ACC112 (cell line): ENCODE measurements around the gene PTPN9.
"Not testable (repeated sequence)": the region's sequence is repeated elsewhere in the genome, so short reads cannot be mapped to it uniquely, and the experiment has no call there.

Source experiments
- H2AFZ ChIP-seq: fragments of 200-600 bp; sonication (generic); one replicate; pipeline ENCODE4 v1.6.0; 2017; ENCODE audit warnings: antibody characterized with exemption, low read length; ENCODE audit not compliant: unreplicated experiment
- H3K27ac ChIP-seq: fragments of 200-600 bp; sonication (generic); 2 replicates; pipeline ENCODE4 v1.5.1; 2014; ENCODE audit warnings: low read depth, mild to moderate bottlenecking, antibody characterized with exemption, low read length, moderate library complexity
- H3K27me3 ChIP-seq: fragments of 200-600 bp; sonication (generic); 2 replicates; pipeline ENCODE4 v1.6.1; 2014; ENCODE audit warnings: mild to moderate bottlenecking, antibody characterized with exemption, low read length, moderate library complexity, mixed read lengths; ENCODE audit not compliant: insufficient read depth
- H3K36me3 ChIP-seq: fragments of 200-600 bp; sonication (generic); 2 replicates; pipeline ENCODE4 v1.6.1; 2016; ENCODE audit warnings: mild to moderate bottlenecking, antibody characterized with exemption, low read length, moderate library complexity, mixed read lengths; ENCODE audit not compliant: insufficient read depth
- H3K4me1 ChIP-seq: fragments of 200-600 bp; sonication (generic); one replicate; pipeline ENCODE4 v1.6.1; 2016; ENCODE audit warnings: low read length, mixed read lengths; ENCODE audit not compliant: insufficient read depth, unreplicated experiment, control insufficient read depth
- H3K4me3 ChIP-seq: fragments of 200-600 bp; sonication (generic); 2 replicates; pipeline ENCODE4 v1.5.1; 2014; ENCODE audit warnings: mild to moderate bottlenecking, low read depth, low read length
- H3K79me2 ChIP-seq: fragments of 200-600 bp; sonication (generic); one replicate; pipeline ENCODE4 v1.6.0; 2016; ENCODE audit warnings: low read length; ENCODE audit not compliant: control insufficient read depth, unreplicated experiment, insufficient read depth

Gene PTPN9

DNA sequence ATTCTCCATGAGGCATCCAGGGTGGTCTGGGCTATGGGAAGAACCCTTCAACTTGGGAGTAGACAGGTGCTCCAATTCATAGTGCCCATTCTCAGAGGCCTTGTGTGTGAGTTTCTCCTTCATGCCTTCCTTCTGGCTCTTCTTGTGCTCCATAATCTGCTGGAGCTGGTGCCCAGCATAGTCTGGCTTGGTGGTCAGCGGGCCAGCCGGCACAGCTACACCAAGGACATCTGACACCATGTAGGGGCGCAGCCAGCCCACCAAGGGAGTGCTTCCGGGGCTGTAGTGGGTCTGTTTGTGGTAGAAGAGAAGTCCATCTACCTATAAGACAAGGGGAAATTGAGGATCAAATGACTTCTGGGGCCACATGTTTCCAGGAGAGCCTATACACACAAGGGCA is 19.2 kb upstream of the PTPN9 start:
- H3K79me2 ChIP-seq, result no peaks in the 10 kb centered on the region
- H3K4me3 ChIP-seq, result no peak overlapping the region
- H3K4me1 ChIP-seq, result no peaks in the 10 kb centered on the region
- no peak overlapping the region for H3K27ac ChIP-seq
- no peaks in the 10 kb centered on the region for H3K27me3 ChIP-seq
- H3K36me3 ChIP-seq, result peaks cover 26% of the 10 kb centered on the region
- H2AFZ ChIP-seq, result no peak overlapping the region

DNA sequence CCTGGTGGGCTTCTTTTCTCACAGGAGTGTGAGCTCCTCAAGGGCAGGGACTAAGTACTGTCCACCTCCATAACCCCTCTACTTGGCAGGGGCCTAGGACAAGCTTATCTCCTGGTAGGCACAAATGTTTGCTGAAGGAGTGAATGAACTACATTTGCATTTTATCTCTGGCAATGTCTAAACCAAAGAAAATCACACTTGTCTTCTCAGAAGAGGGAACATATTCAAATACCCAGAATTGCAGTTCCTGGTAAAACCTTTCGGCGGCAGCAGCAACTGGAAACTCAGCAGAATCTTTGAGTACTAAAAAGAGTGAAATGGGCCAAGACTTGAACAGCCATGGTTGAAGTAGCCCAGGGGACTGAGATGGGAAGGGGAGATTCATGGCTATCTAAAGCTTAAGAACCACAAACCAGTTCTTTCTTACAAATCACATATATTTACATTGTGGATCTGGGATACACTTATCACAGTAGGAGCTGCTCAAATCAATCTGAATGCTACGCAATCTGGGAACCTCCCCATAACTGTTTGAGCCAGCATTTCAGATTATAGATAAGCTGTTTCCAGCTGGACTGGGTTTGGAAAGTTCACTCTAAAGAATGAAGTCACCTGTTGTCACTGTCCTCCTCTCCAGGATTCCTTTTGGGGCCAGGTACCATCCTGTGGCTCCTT is 18.7 kb upstream of the PTPN9 start:
- Histone ChIP-seq H3K36me3 (peaks cover 26% of the 10 kb centered on the region), H2AFZ (no peak overlapping the region), H3K27me3 (no peaks in the 10 kb centered on the region), H3K4me3 (no peak overlapping the region), H3K79me2 (no peaks in the 10 kb centered on the region), H3K27ac (no peak overlapping the region), H3K4me1 (no peaks in the 10 kb centered on the region)

DNA sequence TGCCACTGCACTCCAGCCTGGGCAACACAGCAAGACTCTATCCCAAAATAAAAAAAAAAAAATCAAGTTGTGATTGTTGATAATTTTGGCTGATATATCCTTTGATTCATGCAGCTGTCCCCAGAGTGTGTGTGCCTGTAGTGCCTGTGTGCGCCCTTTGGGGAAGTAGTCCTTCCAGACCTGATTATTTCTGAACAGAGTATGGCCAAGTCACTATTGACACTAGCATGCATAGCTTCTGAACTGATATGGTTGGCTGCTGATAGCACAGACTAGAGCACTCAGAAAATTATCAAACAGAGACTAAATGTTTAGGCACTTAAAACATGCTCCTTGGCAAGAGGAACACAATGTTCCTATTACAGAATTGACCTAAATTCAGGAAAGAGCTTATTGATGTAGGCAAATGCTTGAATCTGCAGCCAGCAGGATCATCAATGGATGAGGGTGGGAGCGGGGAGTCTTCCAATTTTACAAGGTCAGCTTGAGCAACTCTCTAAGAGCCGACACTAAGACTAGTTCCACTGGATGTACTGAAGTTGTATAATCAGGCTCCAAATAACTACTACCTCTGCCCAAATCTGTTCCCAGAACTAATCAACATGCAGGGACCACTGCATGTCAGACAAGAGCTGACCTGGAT is 17.7 kb upstream of the PTPN9 start:
- Histone ChIP-seq H3K27me3 (no peaks in the 10 kb centered on the region), H3K36me3 (peaks cover 26% of the 10 kb centered on the region), H3K4me1 (no peaks in the 10 kb centered on the region), H3K27ac (no peak overlapping the region), H3K79me2 (no peaks in the 10 kb centered on the region), H3K4me3 (no peak overlapping the region), H2AFZ (no peak overlapping the region)

DNA sequence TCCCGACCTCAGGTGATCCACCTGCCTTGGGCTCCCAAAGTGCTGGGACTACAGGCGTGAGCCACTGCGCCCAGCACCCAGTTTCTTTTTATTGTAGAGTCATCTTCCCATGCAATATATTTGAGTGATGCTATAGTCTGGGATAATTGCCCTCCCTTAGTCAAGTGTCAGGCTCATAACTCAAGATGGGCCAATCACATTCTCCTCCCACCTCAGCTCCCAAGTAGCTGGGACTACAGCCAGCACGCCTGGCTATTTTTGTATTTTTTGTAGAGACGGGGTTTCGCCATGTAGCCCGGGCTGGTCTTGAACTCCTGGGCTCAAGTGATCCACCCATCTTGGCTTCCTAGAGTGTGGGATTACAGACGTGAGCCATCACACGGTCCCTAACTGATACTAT is 15.2 kb upstream of the PTPN9 start:
- no peak overlapping the region for H2AFZ ChIP-seq
- H3K27ac ChIP-seq, result no peak overlapping the region
- no peak overlapping the region for H3K4me3 ChIP-seq
- H3K4me1 ChIP-seq, result no peaks in the 10 kb centered on the region
- no peaks in the 10 kb centered on the region for H3K79me2 ChIP-seq
- peaks cover 21% of the 10 kb centered on the region for H3K36me3 ChIP-seq
- no peaks in the 10 kb centered on the region for H3K27me3 ChIP-seq

DNA sequence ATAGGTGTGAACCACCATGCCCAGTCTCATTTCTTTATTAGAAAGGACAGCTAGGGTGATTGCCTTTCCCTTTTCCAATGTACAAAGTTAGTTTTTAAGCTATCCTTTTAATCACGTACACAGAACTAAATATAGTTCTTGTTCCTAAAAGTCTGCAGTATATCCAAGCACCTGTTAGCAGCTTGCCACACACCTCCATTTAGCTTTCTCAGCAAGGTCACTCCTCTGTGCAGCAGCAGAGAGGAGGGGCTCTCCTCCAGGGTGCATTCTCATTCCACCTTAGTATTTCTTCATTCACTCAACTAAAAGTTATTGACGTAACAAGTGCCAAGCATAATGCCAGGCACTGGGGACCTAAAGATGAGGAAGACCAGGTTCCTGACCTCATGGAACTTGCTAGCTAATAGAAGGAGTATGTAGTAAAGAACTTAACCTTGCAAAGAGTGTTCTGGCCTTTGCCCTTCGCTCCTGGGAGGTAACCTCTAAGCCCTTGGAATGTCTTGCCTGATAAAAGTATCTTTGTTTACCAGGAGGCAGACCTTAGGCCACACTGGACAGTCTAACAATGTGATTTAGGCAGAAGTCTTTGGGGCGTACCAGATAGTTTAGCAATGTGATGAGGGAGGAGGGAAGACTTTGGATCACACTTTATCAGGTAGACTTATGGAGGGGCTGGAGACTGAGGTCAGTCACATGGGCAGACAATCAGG is 12.7 kb upstream of the PTPN9 start:
- H2AFZ ChIP-seq, result no peak overlapping the region
- H3K4me1 ChIP-seq, result no peaks in the 10 kb centered on the region
- H3K4me3 ChIP-seq, result no peak overlapping the region
- no peaks in the 10 kb centered on the region for H3K27me3 ChIP-seq
- H3K79me2 ChIP-seq, result no peaks in the 10 kb centered on the region
- H3K27ac ChIP-seq, result no peak overlapping the region
- H3K36me3 ChIP-seq, result peaks cover 14% of the 10 kb centered on the region

DNA sequence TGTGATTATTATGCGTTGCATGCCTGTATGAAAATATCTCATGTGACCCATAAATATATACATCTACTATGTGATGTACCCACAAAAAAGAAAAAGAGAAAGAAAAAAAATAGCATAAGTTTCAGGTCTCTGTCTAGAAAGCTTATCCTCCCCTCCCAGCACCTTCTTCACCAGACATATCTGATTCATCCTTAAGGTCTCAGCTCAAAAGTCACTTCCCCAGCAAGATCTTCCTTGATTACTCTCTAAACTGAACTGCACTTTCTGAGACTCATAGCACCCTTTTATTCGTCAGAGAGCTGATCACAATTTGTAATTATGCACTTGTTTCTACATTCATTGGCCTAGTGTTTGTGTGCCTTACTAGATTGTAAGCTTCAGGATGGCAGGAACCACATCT is 11.1 kb upstream of the PTPN9 start:
- no peaks in the 10 kb centered on the region for H3K79me2 ChIP-seq
- peaks cover 8% of the 10 kb centered on the region for H3K36me3 ChIP-seq
- H3K4me1 ChIP-seq, result no peaks in the 10 kb centered on the region
- H2AFZ ChIP-seq, result no peak overlapping the region
- H3K27ac ChIP-seq, result no peak overlapping the region
- no peaks in the 10 kb centered on the region for H3K27me3 ChIP-seq
- no peak overlapping the region for H3K4me3 ChIP-seq

DNA sequence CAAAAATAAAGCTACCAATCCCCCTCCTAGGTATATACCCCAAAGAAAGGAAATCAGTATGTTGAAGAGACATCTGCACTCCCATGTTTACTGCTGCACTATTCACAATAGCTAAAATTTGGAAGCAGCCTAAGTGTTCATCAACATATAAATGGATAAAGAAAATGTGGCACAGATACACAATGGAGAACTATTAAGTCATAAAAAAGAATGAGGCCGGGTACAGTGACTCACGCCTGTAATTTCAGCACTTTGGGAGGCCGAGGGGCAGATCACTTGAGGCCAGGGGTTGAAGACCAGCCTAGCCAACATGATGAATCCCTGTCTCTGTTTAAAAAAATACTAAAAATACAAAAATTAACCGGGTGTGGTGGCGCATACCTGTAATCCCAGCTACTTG is 10.0 kb upstream of the PTPN9 start:
- H3K79me2 ChIP-seq, result no peaks in the 10 kb centered on the region
- no peaks in the 10 kb centered on the region for H3K27me3 ChIP-seq
- peaks cover 5% of the 10 kb centered on the region; the same call in 1 of the 2 replicates for H3K36me3 ChIP-seq
- no peaks in the 10 kb centered on the region for H3K4me1 ChIP-seq
- H3K4me3 ChIP-seq, result no peak overlapping the region
- H2AFZ ChIP-seq, result no peak overlapping the region
- H3K27ac ChIP-seq, result no peak overlapping the region

DNA sequence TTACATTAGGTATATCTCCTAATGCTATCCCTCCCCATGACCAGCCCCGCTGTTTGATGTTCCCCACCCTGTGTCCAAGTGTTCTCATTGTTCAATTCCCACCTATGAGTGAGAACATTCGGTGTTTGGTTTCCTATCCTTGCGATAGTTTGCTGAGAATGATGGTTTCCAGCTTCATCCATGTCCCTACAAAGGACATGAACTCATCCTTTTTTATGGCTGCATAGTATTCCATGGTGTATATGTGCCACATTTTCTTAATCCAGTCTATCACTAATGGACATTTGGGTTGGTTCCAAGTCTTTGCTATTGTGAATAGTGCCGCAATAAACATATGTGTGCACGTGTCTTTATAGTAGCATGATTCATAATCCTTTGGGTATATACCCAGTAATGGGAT is 7.3 kb upstream of the PTPN9 start:
- not testable (repeated sequence) for H3K79me2 ChIP-seq, H3K27ac ChIP-seq, H3K4me3 ChIP-seq, H2AFZ ChIP-seq, H3K36me3 ChIP-seq, H3K27me3 ChIP-seq, H3K4me1 ChIP-seq

DNA sequence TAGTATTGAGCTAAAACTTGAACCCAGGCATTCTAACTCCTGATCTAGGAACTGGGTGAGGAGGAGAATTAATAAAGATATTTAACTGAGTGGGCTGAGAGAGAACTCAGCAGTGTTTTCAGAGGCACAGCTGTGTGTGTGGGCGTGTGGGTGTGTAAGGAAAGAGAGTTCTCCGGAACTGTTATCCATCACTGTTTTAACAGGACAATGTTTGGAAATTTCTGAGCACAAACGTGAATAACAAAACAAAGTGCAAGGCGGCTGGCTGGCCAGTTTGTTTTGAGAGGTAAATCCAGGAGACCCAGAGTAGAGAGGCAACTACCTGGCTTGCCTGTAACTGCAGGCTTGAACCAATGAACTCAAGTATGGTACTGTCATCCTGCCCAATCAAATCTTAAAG is 5.0 kb upstream of the PTPN9 start:
- peaks cover 7% of the 10 kb centered on the region for H3K4me1 ChIP-seq
- H3K36me3 ChIP-seq, result peaks cover 2% of the 10 kb centered on the region; the same call in 1 of the 2 replicates
- H3K4me3 ChIP-seq, result no peak overlapping the region
- H3K79me2 ChIP-seq, result peaks cover 5% of the 10 kb centered on the region
- H3K27me3 ChIP-seq, result no peaks in the 10 kb centered on the region
- no peak overlapping the region for H3K27ac ChIP-seq
- H2AFZ ChIP-seq, result no peak overlapping the region

DNA sequence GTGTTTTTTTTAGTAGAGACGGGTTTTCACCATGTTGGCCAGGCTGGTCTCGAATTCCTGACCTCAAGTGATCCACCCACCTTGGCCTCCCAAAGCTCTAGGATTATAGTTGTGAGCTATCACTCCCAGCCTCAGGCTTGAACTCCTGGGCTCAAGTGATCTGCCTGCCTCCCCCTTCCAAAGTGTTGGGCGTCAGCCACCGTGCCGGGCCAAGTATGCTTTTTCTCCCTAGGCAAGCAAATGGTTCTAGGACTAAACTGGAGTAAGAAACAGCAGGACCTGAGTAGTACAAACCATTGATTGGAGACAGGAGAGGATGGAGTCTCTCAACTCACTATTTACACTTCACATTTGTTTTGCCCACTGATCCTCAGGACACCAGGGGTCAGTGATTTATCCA is 4.6 kb upstream of the PTPN9 start:
- Histone ChIP-seq H3K27ac (no peak overlapping the region), H3K4me1 (peaks cover 7% of the 10 kb centered on the region), H2AFZ (no peak overlapping the region), H3K36me3 (peaks cover 2% of the 10 kb centered on the region; the same call in 1 of the 2 replicates), H3K79me2 (peaks cover 6% of the 10 kb centered on the region), H3K27me3 (no peaks in the 10 kb centered on the region), H3K4me3 (no peak overlapping the region)

DNA sequence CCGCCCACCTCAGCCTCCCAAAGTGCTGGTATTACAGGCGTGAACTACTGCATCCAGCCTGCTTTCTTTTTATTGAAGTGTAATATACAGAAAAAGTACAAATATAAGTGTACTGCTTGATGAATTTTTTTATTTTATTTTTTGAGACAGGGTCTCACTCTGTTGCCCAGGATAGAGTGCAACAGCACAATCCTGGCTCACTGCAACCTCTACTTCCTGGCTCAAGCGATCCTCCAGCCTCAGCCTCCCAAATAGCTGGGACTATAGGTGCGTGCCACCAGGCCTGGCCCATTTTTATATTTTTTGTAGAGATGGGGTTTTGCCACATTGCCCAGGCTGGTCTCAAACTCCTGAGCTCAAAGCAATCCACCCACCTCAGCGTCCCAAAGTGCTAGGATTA is 3.8 kb upstream of the PTPN9 start:
- H3K36me3 ChIP-seq, H3K27me3 ChIP-seq, H2AFZ ChIP-seq, H3K4me1 ChIP-seq, H3K27ac ChIP-seq, H3K4me3 ChIP-seq: not testable (repeated sequence)
- H3K79me2 ChIP-seq, result peaks cover 14% of the 10 kb centered on the region
